Progenitor cell of endocrine pancreas (in vitro differentiated cells): ENCODE data around the gene C1QTNF6. TPM values are rescaled to one million over a fixed set of nuclear protein-coding genes. Genes with fewer than 3 reads are reported as not detected.

Experiments used
- DNase-seq: peaks from one replicate; pipeline ENCODE4 v3.0.0; 2021; ENCODE audit warnings: low spot score; ENCODE audit not compliant: unreplicated experiment
- H3K27ac Mint-ChIP-seq: 2 replicates; pipeline ENCODE4 v1.8.0; 2021; ENCODE audit warnings: mild to moderate bottlenecking, moderate library complexity, mixed read lengths
- H3K27me3 Mint-ChIP-seq: 2 replicates; pipeline ENCODE4 v1.8.0; 2021; ENCODE audit warnings: mixed read lengths
- H3K36me3 Mint-ChIP-seq: 2 replicates; pipeline ENCODE4 v1.8.0; 2022; ENCODE audit warnings: mixed read lengths; ENCODE audit not compliant: insufficient read depth
- H3K4me1 Mint-ChIP-seq: 2 replicates; pipeline ENCODE4 v1.8.0; 2021; ENCODE audit warnings: low read depth, mixed read lengths
- H3K4me3 Mint-ChIP-seq: 2 replicates; pipeline ENCODE4 v1.8.0; 2021; ENCODE audit warnings: low read depth, mild to moderate bottlenecking, moderate library complexity, mixed read lengths
- H3K9me3 Mint-ChIP-seq: 2 replicates; pipeline ENCODE4 v1.8.0; 2021; ENCODE audit warnings: low read depth, mixed read lengths
- total RNA-seq: library from RNA; stranded (reverse); gene quantifications from 2 replicates; pipeline ENCODE4 v1.2.1, GENCODE V29; 2021
- TF ChIP-seq, protein P1 (sequence below): fragments of 200-600 bp; sonication (generic); IDR thresholded peaks from one replicate; pipeline ENCODE4 v1.5.0; 2021; ENCODE audit warnings: antibody characterized with exemption, mild to moderate bottlenecking; ENCODE audit not compliant: unreplicated experiment

The C1QTNF6 gene
- total RNA-seq, 1 donor from 2014 or later: 14.5 TPM

DNA sequence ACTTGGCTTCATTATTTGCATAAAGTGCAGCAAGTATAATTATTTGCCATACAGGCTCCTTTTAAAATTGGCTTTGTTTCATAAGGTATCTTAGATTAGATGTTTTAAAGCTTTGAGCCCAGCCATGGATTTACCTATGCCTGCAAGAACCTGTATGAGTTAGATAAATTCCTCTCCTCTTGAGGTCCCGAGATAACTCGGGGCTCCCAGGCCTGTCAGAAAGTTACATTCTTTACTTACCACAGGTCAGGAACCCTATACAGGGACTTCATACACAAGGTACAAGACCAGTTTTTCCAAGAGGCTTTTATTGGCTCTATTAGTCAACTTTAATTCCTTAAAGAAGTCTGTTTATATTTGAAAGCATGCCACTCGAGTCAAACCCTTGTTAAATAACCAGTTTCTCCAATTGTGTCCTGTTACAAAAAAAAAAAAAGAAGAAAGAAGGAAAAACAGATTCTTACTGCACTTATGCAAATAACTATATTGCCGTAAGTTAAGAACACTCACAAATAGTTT, 2.3 kb upstream of the C1QTNF6 start:
- DNase-seq: no peak
- Mint-ChIP-seq H3K4me1 (peaks cover 40% of the 10 kb centered on the region), H3K27ac (no peak overlapping the region), H3K27me3 (peaks cover 2% of the 10 kb centered on the region), H3K4me3 (no peak overlapping the region), H3K9me3 (peaks cover 18% of the 10 kb centered on the region), H3K36me3 (peaks cover 12% of the 10 kb centered on the region)
- TF ChIP-seq, protein P1, sequence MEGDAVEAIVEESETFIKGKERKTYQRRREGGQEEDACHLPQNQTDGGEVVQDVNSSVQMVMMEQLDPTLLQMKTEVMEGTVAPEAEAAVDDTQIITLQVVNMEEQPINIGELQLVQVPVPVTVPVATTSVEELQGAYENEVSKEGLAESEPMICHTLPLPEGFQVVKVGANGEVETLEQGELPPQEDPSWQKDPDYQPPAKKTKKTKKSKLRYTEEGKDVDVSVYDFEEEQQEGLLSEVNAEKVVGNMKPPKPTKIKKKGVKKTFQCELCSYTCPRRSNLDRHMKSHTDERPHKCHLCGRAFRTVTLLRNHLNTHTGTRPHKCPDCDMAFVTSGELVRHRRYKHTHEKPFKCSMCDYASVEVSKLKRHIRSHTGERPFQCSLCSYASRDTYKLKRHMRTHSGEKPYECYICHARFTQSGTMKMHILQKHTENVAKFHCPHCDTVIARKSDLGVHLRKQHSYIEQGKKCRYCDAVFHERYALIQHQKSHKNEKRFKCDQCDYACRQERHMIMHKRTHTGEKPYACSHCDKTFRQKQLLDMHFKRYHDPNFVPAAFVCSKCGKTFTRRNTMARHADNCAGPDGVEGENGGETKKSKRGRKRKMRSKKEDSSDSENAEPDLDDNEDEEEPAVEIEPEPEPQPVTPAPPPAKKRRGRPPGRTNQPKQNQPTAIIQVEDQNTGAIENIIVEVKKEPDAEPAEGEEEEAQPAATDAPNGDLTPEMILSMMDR: no peak

DNA sequence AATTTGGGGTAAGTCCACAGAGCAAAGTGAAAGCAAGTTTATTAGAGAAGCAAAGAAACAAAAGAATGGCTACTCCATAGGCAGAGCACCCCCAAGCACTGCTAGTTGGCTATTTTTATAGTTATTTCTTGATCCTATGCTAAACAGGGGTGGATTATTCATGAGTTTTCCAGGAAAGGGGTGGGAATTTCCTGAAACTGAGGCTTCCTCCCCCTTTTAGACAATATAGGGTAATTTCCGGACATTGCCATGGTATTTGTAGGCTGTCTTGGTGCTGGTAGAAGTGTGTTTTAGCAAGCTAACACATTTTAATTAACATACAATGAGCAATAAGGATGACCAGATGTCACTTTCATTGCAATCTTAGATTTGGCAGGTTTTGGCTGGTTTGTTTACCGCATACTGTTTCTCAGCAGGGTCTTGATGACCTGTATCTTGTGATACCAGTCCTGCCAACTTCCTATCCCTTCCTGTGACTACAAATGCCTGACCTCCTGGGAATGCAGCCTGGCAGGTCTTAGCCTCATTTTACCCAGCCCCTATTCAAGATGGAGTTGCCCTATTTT, 937 bp upstream of the C1QTNF6 start:
- TF ChIP-seq, protein P1: no peak
- peaks cover 2% of the 10 kb centered on the region for H3K27me3 Mint-ChIP-seq
- H3K36me3 Mint-ChIP-seq: peaks cover 6% of the 10 kb centered on the region
- peak overlapping the region; percentile 29 for H3K4me3 Mint-ChIP-seq
- peak overlapping the region; percentile 76 for H3K27ac Mint-ChIP-seq
- no peak for DNase-seq
- H3K4me1 Mint-ChIP-seq: peaks cover 35% of the 10 kb centered on the region
- peaks cover 14% of the 10 kb centered on the region for H3K9me3 Mint-ChIP-seq

GRCh38 chr22:37187552-37187890, 526 bp downstream of the C1QTNF6 start:
- no peak overlapping the region for H3K27ac Mint-ChIP-seq
- no peak for DNase-seq

DNA sequence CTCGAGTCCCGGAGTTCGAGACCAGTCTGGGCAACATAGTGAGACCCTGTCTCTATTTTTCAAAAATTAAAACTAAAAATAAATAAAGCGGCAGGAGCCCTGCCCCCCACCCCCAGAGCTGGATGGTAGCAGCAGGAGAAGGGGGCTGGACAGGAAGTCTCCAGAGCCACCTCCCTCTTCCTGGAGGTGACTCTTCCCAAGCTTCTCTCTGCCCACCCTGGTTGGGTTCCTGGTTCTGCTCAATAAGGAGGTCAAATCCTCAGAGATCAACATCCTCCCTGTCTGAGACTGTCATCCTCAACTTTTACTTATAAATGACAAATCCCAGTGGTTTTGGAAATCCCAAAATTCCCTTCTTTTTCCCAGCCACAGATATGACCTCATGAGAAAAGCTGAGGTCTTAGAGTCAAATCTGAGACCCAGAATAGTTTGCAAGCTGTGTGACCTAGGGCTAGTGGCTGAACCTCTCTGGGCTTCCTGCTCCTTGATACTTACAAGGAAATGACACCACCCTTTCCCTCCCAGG, 987 bp downstream of the C1QTNF6 start:
- H3K27ac Mint-ChIP-seq: no peak overlapping the region
- no peak overlapping the region for H3K4me3 Mint-ChIP-seq
- H3K27me3 Mint-ChIP-seq: peaks cover 2% of the 10 kb centered on the region
- TF ChIP-seq, protein P1: no peak
- H3K4me1 Mint-ChIP-seq: peaks cover 35% of the 10 kb centered on the region
- H3K36me3 Mint-ChIP-seq: peaks cover 4% of the 10 kb centered on the region
- peaks cover 6% of the 10 kb centered on the region for H3K9me3 Mint-ChIP-seq
- DNase-seq: no peak

More at GRCh38 chr22:37187552-37187890, 526 bp downstream of the C1QTNF6 start:
- TF ChIP-seq, protein P1: no peak
- peaks cover 2% of the 10 kb centered on the region for H3K27me3 Mint-ChIP-seq
- H3K4me3 Mint-ChIP-seq: peak overlapping the region; percentile 65
- H3K4me1 Mint-ChIP-seq: peaks cover 35% of the 10 kb centered on the region
- peaks cover 9% of the 10 kb centered on the region for H3K9me3 Mint-ChIP-seq
- H3K36me3 Mint-ChIP-seq: peaks cover 4% of the 10 kb centered on the region

DNA sequence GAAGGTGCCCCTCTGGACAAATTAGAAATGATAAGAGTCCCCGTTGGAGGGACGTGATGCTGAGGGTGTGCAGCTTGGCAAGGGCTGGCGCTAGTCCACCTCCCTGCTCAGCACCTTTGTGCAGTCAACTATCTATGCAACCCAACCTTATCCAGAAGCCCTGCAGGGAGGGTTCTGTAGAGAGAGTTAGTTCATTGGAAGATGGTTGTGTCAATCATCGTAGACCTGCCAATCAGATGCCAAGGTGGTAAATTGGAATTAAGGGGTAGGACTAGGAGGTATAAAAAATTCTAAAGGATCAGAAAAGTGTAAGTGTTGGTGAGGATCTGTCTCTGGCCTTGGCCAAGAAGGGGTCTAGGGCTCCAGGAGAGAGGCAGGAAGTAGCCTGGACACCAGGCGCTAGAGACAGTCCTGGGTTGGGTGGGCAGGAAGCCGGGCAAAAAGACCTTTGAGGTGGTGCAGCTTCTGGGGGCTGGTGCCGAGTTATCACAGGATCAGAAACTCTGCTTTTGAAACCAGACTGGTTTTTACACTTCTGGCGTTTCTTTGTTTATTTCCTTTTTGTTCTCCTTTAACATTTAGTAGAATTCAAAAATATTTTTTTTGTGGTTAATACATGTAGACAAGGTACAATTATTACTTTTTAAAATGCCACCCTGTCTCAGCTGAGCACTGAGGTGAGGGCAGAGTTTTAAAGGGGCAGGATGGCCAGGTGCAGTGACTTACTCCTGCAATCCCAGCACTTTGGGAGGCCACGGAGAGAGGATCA, 1.6 kb downstream of the C1QTNF6 start:
- H3K27ac Mint-ChIP-seq: no peak overlapping the region

More for the DNA sequence above, 1.6 kb downstream of the C1QTNF6 start:
- TF ChIP-seq, protein P1: no peak
- peaks cover 3% of the 10 kb centered on the region for H3K36me3 Mint-ChIP-seq
- H3K4me1 Mint-ChIP-seq: peaks cover 35% of the 10 kb centered on the region
- peak overlapping the region; percentile 4 for H3K4me3 Mint-ChIP-seq
- H3K27me3 Mint-ChIP-seq: peaks cover 2% of the 10 kb centered on the region
- peaks cover 4% of the 10 kb centered on the region for H3K9me3 Mint-ChIP-seq
- DNase-seq: no peak
